ENCODE data around the gene PAPPA. TPM values are rescaled to one million over a fixed set of nuclear protein-coding genes. Genes with fewer than 3 reads are reported as not detected.

PAPPA gene
- total and polyA plus RNA-seq, 8 donors = 0.45 to 11.7 (median 1.9) TPM

DNA sequence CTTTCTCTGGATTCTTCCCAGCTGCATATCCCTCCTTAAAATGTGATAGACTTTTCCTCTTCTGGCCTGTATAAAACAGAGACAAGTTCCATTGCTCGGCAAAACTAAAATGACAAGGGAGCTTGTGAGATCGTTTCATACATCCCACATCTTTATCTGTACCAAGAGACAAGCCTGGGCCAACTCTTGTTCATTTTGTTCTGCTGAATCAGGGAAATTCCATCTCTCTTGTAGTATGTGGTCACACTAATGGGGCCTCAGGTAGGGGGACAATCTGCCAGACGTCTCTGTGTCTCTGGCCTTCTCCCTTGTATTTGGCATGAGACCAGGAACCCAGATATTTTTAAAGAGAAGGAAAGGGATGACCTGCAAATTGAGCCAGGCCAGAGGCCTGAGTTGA is 18.6 kb upstream of the PAPPA start:
- TF ChIP-seq POLR2AphosphoS5 (IDR thresholded peaks at IDR 0.05) = no peak
- TF ChIP-seq, protein P1, sequence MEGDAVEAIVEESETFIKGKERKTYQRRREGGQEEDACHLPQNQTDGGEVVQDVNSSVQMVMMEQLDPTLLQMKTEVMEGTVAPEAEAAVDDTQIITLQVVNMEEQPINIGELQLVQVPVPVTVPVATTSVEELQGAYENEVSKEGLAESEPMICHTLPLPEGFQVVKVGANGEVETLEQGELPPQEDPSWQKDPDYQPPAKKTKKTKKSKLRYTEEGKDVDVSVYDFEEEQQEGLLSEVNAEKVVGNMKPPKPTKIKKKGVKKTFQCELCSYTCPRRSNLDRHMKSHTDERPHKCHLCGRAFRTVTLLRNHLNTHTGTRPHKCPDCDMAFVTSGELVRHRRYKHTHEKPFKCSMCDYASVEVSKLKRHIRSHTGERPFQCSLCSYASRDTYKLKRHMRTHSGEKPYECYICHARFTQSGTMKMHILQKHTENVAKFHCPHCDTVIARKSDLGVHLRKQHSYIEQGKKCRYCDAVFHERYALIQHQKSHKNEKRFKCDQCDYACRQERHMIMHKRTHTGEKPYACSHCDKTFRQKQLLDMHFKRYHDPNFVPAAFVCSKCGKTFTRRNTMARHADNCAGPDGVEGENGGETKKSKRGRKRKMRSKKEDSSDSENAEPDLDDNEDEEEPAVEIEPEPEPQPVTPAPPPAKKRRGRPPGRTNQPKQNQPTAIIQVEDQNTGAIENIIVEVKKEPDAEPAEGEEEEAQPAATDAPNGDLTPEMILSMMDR (IDR thresholded peaks at IDR 0.05) = no peak
- no peak for TF ChIP-seq EP300 (IDR thresholded peaks at IDR 0.05)
- TF ChIP-seq POLR2A (IDR thresholded peaks at IDR 0.05) = no peak
- Histone ChIP-seq H3K4me3 (no peak overlapping the region), H3K27me3 (no peaks in the 10 kb centered on the region), H3K9me3 (peaks cover 0 to 7% (median 6%) of the 10 kb centered on the region in 4 donors), H3K27ac (no peak overlapping the region), H3K36me3 (no peaks in the 10 kb centered on the region), H3K4me1 (no peaks in the 10 kb centered on the region)
- intact Hi-C loops (cut with DNase I; ENCODE audit: low total_unique reads) = no loop called here
- DNase-seq = no peak
- 44 to 65% (median 57%) methylated on average over 3 of the region's 3 CpGs for WGBS, 5 donors

DNA sequence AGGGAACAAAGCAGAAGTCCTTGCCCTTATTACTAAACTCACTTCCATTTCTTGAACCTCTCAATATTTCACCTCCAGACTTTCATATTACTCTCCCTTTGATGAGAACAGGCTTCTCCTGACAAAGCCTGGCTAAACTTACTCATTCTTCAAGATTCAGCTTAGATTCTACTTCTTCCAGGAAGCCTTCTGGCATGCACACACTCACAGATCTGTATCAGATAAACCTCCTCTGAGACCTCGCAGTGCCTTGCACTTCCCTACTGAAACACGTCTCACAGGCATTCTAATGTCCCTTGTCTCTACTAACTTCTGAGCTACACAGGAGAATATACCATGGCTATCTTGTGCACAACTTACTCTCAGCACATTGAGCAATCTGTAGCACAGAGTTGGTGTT is 16.6 kb upstream of the PAPPA start:
- H3K4me3 ChIP-seq = no peak overlapping the region
- H3K36me3 ChIP-seq = no peaks in the 10 kb centered on the region
- no peaks in the 10 kb centered on the region for H3K27me3 ChIP-seq
- WGBS, 5 donors = 71 to 87% (median 80%) methylated on average over 2 of the region's 2 CpGs
- no peak for DNase-seq
- intact Hi-C loops (cut with DNase I; ENCODE audit: low total_unique reads) = no loop called here
- TF ChIP-seq, protein P1 (IDR thresholded peaks at IDR 0.05) = no peak
- TF ChIP-seq EP300 (IDR thresholded peaks at IDR 0.05) (no peak), POLR2AphosphoS5 (IDR thresholded peaks at IDR 0.05) (no peak), POLR2A (IDR thresholded peaks at IDR 0.05) (no peak)
- H3K9me3 ChIP-seq = no peaks in the 10 kb centered on the region
- no peaks in the 10 kb centered on the region for H3K4me1 ChIP-seq
- no peak overlapping the region for H3K27ac ChIP-seq

DNA sequence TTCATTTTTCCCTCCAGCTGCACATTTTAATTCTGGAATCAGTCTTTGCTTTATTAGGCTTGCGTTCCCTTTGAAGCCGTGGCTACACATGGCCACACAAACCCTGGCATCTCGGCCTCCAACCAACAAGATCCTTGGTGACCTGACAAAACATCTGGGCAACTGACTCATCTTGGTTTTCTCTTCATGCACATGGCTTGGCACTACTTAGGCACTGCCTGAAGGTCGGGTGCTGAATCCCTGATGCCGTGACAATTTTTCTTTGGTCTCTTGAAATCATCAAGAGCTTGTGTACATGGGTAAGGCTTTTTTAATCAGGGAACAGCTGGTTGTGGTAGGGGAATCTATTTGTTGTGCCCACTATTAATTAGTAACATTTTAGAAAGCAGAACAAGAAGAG is 16.0 kb upstream of the PAPPA start:
- WGBS, 5 donors = 75 to 85% (median 81%) methylated on average over 5 of the region's 5 CpGs
- Histone ChIP-seq H3K4me1 (no peaks in the 10 kb centered on the region), H3K9me3 (no peaks in the 10 kb centered on the region), H3K4me3 (no peak overlapping the region), H3K27me3 (no peaks in the 10 kb centered on the region), H3K27ac (no peak overlapping the region), H3K36me3 (no peaks in the 10 kb centered on the region)
- TF ChIP-seq, protein P1 (IDR thresholded peaks at IDR 0.05) = no peak
- no peak for TF ChIP-seq POLR2AphosphoS5 (IDR thresholded peaks at IDR 0.05)
- TF ChIP-seq POLR2A (IDR thresholded peaks at IDR 0.05) = no peak
- TF ChIP-seq EP300 (IDR thresholded peaks at IDR 0.05) = no peak
- no peak for DNase-seq
- intact Hi-C loops (cut with DNase I; ENCODE audit: low total_unique reads) = no loop called here

DNA sequence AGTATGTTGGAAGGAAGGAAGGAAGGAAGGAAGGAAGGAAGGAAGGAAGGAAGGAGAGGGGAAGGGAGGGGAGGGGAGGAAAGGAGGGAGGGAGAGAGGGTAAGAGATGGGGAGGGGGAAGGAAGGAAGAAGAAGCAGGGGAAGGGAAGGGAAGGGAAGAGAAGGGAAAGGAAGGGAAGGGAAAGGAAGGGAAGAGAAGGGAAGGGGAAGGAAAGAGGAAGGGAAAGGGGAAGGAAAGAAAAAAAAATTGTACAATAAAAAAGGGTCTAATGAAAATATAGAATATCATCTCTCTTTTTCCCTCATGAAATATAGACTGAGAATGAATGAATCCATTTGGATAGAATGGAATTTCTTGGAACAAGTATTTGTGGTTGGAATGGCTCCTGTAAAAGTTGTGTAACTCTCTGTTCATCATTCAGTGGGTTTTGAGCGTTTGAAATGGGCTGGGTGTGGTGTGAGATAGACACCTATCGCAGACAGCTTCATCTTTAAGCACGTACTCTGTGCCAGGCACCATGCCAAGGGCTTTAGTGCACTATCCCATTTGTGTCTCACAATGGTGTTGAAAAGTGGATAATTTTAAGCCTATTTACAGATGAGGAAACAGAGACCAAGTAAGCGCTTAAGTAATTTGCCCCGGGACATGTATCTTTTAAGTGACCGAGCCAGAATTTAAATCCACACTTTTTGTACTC is 11.6 kb upstream of the PAPPA start:
- Histone ChIP-seq H3K9me3 (no peaks in the 10 kb centered on the region), H3K4me3 (no peak overlapping the region), H3K4me1 (no peaks in the 10 kb centered on the region), H3K36me3 (no peaks in the 10 kb centered on the region), H3K27ac (no peak overlapping the region), H3K27me3 (no peaks in the 10 kb centered on the region)
- intact Hi-C loops (cut with DNase I; ENCODE audit: low total_unique reads) = no loop called here
- no peak for DNase-seq
- 75 to 89% (median 85%) methylated on average over 6 of the region's 6 CpGs for WGBS, 5 donors
- TF ChIP-seq, protein P1 (IDR thresholded peaks at IDR 0.05) = no peak
- TF ChIP-seq POLR2A (IDR thresholded peaks at IDR 0.05) (no peak), POLR2AphosphoS5 (IDR thresholded peaks at IDR 0.05) (no peak), EP300 (IDR thresholded peaks at IDR 0.05) (no peak)
